Neutrophil (primary cell): Measurements from ENCODE around the gene ID4.

ENCODE experiments used
- H3K27ac ChIP-seq: fragments of 200-600 bp; sonication (generic); 2 replicates; pipeline ENCODE4 v1.5.1; 2016; ENCODE audit warnings: mild to moderate bottlenecking, moderate library complexity
- H3K27me3 ChIP-seq: fragments of 200-600 bp; sonication (generic); 2 replicates; pipeline ENCODE4 v1.6.0; 2016; ENCODE audit warnings: mild to moderate bottlenecking
- H3K36me3 ChIP-seq: fragments of 200-600 bp; sonication (generic); 2 replicates; pipeline ENCODE4 v1.5.1; 2017
- H3K4me1 ChIP-seq, 2 experiments: fragments of 200-600 bp in 1 of 2; sonication (generic) in 1 of 2; 1 replicate in 1 of 2; 2 replicates in 1 of 2; pipeline versions ENCODE4 v1.5.1 to v1.6.1; 2013 to 2016; ENCODE audit warnings: low read depth in 1 of 2, low read length in 1 of 2, mild to moderate bottlenecking in 1 of 2, moderate library complexity in 1 of 2; ENCODE audit not compliant: control insufficient read depth in 1 of 2, insufficient read depth in 1 of 2
- H3K4me3 ChIP-seq, 2 experiments: fragments of 200-600 bp in 1 of 2; sonication (generic) in 1 of 2; 1 replicate in 1 of 2; 2 replicates in 1 of 2; pipeline ENCODE4 v1.5.1; 2013 to 2016; ENCODE audit warnings: low read depth in 1 of 2, low read length in 1 of 2, mild to moderate bottlenecking in 1 of 2, moderate library complexity in 1 of 2
- H3K9me3 ChIP-seq: fragments of 200-600 bp; sonication (generic); 2 replicates; pipeline ENCODE4 v1.5.1; 2016
- CTCF ChIP-seq: fragments of 200-600 bp; sonication (generic); IDR thresholded peaks from 2 replicates; pipeline ENCODE4 v1.5.1; 2016; ENCODE audit warnings: antibody characterized with exemption

ID4 gene

DNA sequence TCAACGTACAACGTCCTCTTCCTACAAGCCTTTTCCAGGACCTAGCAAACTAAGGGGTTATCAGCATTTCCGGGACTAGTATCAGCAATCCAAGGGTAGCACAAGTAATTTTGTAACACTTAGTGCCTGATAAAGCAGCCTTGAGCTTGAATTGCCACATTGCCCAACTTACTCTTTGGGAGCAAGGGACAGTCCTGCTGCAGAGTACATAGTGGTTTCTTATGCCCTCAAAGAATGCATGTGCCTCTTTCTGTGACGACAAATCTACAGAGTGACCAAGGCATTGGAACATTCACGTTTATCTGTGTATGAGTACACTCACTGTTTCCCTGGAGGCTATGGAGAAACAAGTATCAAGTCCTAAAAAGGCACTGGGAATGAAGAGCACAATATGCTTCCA, 3.2 kb upstream of the ID4 start:
- Histone ChIP-seq H3K9me3 (no peaks in the 10 kb centered on the region), H3K4me3 (no peak overlapping the region), H3K4me1 (no peaks in the 10 kb centered on the region), H3K27ac (no peak overlapping the region), H3K36me3 (no peaks in the 10 kb centered on the region), H3K27me3 (peaks cover 78% of the 10 kb centered on the region)
- no peak for TF ChIP-seq CTCF

DNA sequence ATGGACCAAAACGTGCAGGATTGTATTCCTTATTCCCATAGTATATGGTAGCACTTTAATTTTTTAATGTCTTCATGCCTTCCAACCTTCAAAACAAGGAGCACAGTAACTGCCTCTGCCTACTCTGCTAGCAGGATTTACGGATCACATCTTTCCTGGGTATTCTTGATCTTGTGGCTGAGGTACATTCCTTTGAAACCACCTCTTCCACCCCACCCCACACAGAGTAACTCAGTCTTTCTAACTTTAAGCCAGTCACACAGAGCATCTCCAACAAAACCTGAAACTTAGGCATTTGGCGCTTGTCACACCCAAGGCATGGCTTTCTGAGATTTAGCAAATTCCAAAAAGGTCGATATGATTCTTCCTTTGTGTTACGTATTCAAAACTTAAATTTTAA, 2.3 kb upstream of the ID4 start:
- Histone ChIP-seq H3K27ac (no peak overlapping the region), H3K36me3 (no peaks in the 10 kb centered on the region), H3K4me1 (no peaks in the 10 kb centered on the region), H3K9me3 (no peaks in the 10 kb centered on the region), H3K27me3 (peaks cover 88% of the 10 kb centered on the region), H3K4me3 (no peak overlapping the region)
- no peak for TF ChIP-seq CTCF

DNA sequence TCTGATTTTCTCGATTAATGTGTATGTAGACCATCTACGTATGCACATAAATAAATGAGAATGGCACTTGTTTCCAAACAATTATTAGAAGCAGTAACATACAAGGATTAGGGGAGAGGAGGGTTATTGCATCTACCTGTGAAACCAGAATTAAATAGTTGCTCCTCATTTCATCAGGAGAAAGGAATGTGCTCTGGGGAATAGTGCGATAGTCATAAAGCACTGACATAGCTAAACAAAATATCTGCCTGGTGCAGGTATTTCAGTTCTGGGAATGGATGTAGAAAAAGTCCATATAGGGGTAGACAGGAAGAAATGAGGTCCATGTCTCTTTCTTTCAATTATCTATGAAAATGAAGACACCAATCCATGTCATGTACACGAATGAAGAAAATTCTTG, 1.6 kb upstream of the ID4 start:
- Histone ChIP-seq H3K27ac (no peak overlapping the region), H3K27me3 (peaks cover 92% of the 10 kb centered on the region), H3K4me1 (no peaks in the 10 kb centered on the region), H3K4me3 (no peak overlapping the region), H3K9me3 (no peaks in the 10 kb centered on the region), H3K36me3 (no peaks in the 10 kb centered on the region)
- no peak for TF ChIP-seq CTCF

DNA sequence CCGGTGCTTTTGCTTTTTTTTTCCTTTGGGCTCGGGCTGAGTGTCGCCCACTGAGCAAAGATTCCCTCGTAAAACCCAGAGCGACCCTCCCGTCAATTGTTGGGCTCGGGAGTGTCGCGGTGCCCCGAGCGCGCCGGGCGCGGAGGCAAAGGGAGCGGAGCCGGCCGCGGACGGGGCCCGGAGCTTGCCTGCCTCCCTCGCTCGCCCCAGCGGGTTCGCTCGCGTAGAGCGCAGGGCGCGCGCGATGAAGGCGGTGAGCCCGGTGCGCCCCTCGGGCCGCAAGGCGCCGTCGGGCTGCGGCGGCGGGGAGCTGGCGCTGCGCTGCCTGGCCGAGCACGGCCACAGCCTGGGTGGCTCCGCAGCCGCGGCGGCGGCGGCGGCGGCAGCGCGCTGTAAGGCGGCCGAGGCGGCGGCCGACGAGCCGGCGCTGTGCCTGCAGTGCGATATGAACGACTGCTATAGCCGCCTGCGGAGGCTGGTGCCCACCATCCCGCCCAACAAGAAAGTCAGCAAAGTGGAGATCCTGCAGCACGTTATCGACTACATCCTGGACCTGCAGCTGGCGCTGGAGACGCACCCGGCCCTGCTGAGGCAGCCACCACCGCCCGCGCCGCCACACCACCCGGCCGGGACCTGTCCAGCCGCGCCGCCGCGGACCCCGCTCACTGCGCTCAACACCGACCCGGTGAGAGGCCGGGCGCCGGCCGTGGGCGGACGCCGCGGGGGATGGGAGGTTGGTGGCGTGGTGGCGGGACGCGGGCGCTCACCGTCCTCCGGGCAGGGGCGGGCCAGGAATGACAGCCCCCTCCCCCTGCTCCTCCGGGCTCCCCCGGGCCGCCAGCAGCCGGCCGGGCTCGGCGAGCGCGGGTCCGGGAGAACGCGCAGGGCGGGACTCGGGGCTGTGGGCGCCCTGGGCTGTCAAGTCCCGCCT, 606 bp downstream of the ID4 start:
- H3K27ac ChIP-seq = no peak overlapping the region
- H3K4me1 ChIP-seq = no peaks in the 10 kb centered on the region
- no peaks in the 10 kb centered on the region for H3K9me3 ChIP-seq
- no peak for TF ChIP-seq CTCF
- no peak overlapping the region for H3K4me3 ChIP-seq
- no peaks in the 10 kb centered on the region for H3K36me3 ChIP-seq
- H3K27me3 ChIP-seq = peaks cover 100% of the 10 kb centered on the region

- no peaks in the 10 kb centered on the region for H3K36me3 ChIP-seq
- no peak overlapping the region for H3K27ac ChIP-seq
- no peaks in the 10 kb centered on the region for H3K4me1 ChIP-seq
- TF ChIP-seq CTCF = no peak
- H3K9me3 ChIP-seq = no peaks in the 10 kb centered on the region
- no peak overlapping the region for H3K4me3 ChIP-seq
- peaks cover 100% of the 10 kb centered on the region for H3K27me3 ChIP-seq
These were observed 1.5 kb downstream of the ID4 start for GRCh38 chr6:19838442-19839236.
